ENCODE measurements around the gene SOD2. TPM values are rescaled to one million over a fixed set of nuclear protein-coding genes. Genes with fewer than 3 reads are reported as not detected.
"Not testable (repeated sequence)": the region's sequence is repeated elsewhere in the genome, so short reads cannot be mapped to it uniquely, and the experiment has no call there.

The SOD2 gene
- total and polyA plus RNA-seq, 2 of the 13 experiments (the other 11 are each of a cell fraction or from before 2014, with no cell fraction given), result 304 to 309 TPM

GRCh38 chr6:159690135-159690534 lies 2.9 kb downstream of the SOD2 start:
- Histone ChIP-seq H3K79me2 (ENCODE audit: insufficient read depth, low read length) (peaks cover 67% of the 10 kb centered on the region), H3K9ac (ENCODE audit: insufficient read depth, low read depth, low read length) (peak overlapping the region; percentile 18; the same call in 1 of the 2 replicates), H3K4me1 (ENCODE audit: insufficient read depth, low read length) (peaks cover 61% of the 10 kb centered on the region), H3K36me3 (replicated peaks in 1 of 2; ENCODE audit: control insufficient read depth in 1 of 2, insufficient read depth in 2 of 2, low read length in 2 of 2) (peaks cover 11 to 41% of the 10 kb centered on the region in 2 experiments), H3K4me3 (replicated peaks in 1 of 3; ENCODE audit: insufficient read depth in 1 of 3, low read depth in 2 of 3, low read length in 3 of 3) (peak overlapping the region in 1 of 3 experiments; percentile 97; a peak in 2 of 6 replicates), H3K4me2 (ENCODE audit: low read depth, low read length) (peak overlapping the region; percentile 84)
- H3K27ac ChIP-seq (ENCODE audit: extremely low read length, insufficient read depth, low read length); H3K27me3 ChIP-seq (ENCODE audit: control insufficient read depth in 1 of 2, insufficient read depth in 2 of 2, low read length in 2 of 2); FAIRE-seq; H4K20me1 ChIP-seq (ENCODE audit: insufficient read depth, low read length); intact Hi-C loops (cut with micrococcal nuclease; ENCODE audit: unreplicated experiment); H3K9me3 ChIP-seq (ENCODE audit: low read length); CTCF ChIA-PET (ENCODE audit: low intra/inter-chr PET ratio, low total read pairs); DNase-seq (ENCODE audit: low spot score); ATAC-seq; H2AFZ ChIP-seq (ENCODE audit: low read length); BruUV-seq (replicated peaks): not testable (repeated sequence)
- in situ Hi-C loops (cut with HindIII; ENCODE audit: extremely low pct_ligation_motif_present, low pct_unique_long_range_greater_than_20kb), result loop anchor here (5.0 to 10.0 kb wide), 4 partner anchors 37 to 285 kb away; partner anchors contain the start of genes ACAT2, MRPL18 and WTAP
- WGBS (ENCODE audit: low lambda C conversion rate), result 96% methylated on average over 13 of the region's 13 CpGs
- POLR2A ChIA-PET, result interaction anchor here (0.7 to 5.6 kb wide), 4 partner anchors 12 to 101 kb away, joined by 3 to 144 read pairs (median 6); partner anchors contain the start of genes ACAT2 and WTAP
- TF ChIP-seq ZBTB38 (CRISPR knock-in tag; IDR thresholded peaks at IDR 0.05), result peak; percentile 9; the same call in 1 of the 2 replicates

- no peak for DNase-seq (ENCODE audit: low spot score)
- ChIA-PET POLR2A (interaction anchor here (1.1 to 2.4 kb wide), 5 partner anchors 10 to 101 kb away, joined by 3 to 8 read pairs (median 5); partner anchors contain the start of genes ACAT2, MRPL18, TCP1 and WTAP), CTCF (ENCODE audit: low intra/inter-chr PET ratio, low total read pairs) (no interaction called here)
- BruUV-seq (replicated peaks), result no TSS peak
- in situ Hi-C loops (cut with HindIII; ENCODE audit: extremely low pct_ligation_motif_present, low pct_unique_long_range_greater_than_20kb) (no loop called here), intact Hi-C loops (cut with micrococcal nuclease; ENCODE audit: unreplicated experiment) (no loop called here)
- H3K9ac ChIP-seq (ENCODE audit: insufficient read depth, low read depth, low read length), result peak overlapping the region; percentile 25; the same call in 1 of the 2 replicates
- no peak for ATAC-seq
- TF ChIP-seq CHCHD3 (CRISPR knock-in tag; IDR thresholded peaks at IDR 0.05) (no peak), ZMYM4 (CRISPR knock-in tag; IDR thresholded peaks at IDR 0.05) (0 out of 2 replicates have a peak, but pooled peaks have one; percentile 29), HNRNPUL1 (IDR thresholded peaks at IDR 0.05; ENCODE audit: low read depth, low read length) (no peak), AGO2 (optimal IDR thresholded peaks at IDR 0.05; ENCODE audit: low read depth, low read length) (no peak), ZBTB25 (CRISPR knock-in tag; IDR thresholded peaks at IDR 0.05) (peak; percentile 28; the same call in 1 of the 2 replicates), GATAD2A (CRISPR knock-in tag; IDR thresholded peaks at IDR 0.05) (0 out of 2 replicates have a peak, but pooled peaks have one; percentile 9), PAF1 (CRISPR knock-in tag; IDR thresholded peaks at IDR 0.05) (0 out of 2 replicates have a peak, but pooled peaks have one; percentile 27), SALL1 (CRISPR knock-in tag; IDR thresholded peaks at IDR 0.05) (peak; percentile 24; the same call in 1 of the 2 replicates), POLR2A (IDR thresholded peaks at IDR 0.05; ENCODE audit: insufficient read depth in 1 of 2, low read depth in 2 of 2, low read length in 2 of 2) (0 out of 4 replicates have a peak, but pooled peaks of 1 of the 2 experiments have one; percentile 32), ZNF687 (CRISPR knock-in tag; IDR thresholded peaks at IDR 0.05) (peak; percentile 31)
- H3K4me2 ChIP-seq (ENCODE audit: low read depth, low read length), result peak overlapping the region; percentile 84
- WGBS (ENCODE audit: low lambda C conversion rate), result 92% methylated on average over 6 of the region's 6 CpGs
- H4K20me1 ChIP-seq (ENCODE audit: insufficient read depth, low read length), result peaks cover 10% of the 10 kb centered on the region
- peaks cover 60% of the 10 kb centered on the region for H3K4me1 ChIP-seq (ENCODE audit: insufficient read depth, low read length)
- peak overlapping the region in 1 of 3 experiments; percentile 41; a peak in 1 of 6 replicates for H3K4me3 ChIP-seq (replicated peaks in 1 of 3; ENCODE audit: insufficient read depth in 1 of 3, low read depth in 2 of 3, low read length in 3 of 3)
- H3K27me3 ChIP-seq (ENCODE audit: control insufficient read depth in 1 of 2, insufficient read depth in 2 of 2, low read length in 2 of 2), result no peaks in the 10 kb centered on the region; a peak in 1 of 5 replicates
- no peak overlapping the region for H3K27ac ChIP-seq (ENCODE audit: extremely low read length, insufficient read depth, low read length)
- no peak overlapping the region for H2AFZ ChIP-seq (ENCODE audit: low read length)
- H3K36me3 ChIP-seq (replicated peaks in 1 of 2; ENCODE audit: control insufficient read depth in 1 of 2, insufficient read depth in 2 of 2, low read length in 2 of 2), result peaks cover 12 to 50% of the 10 kb centered on the region in 2 experiments
- no peaks in the 10 kb centered on the region for H3K9me3 ChIP-seq (ENCODE audit: low read length)
- no peak for FAIRE-seq
- peaks cover 74% of the 10 kb centered on the region for H3K79me2 ChIP-seq (ENCODE audit: insufficient read depth, low read length)
Measured at GRCh38 chr6:159689001-159689400, 4.0 kb downstream of the SOD2 start.
